ENCODE measurements around the gene FAM222A. TPM values are rescaled to one million over a fixed set of nuclear protein-coding genes. Genes with fewer than 3 reads are reported as not detected.

The FAM222A gene
- polyA plus RNA-seq, 1 donor (not counting 4 experiments of a cell fraction or from before 2014, with no cell fraction given) = 0.05 TPM

GRCh38 chr12:109731231-109731731, 17.7 kb downstream of the FAM222A start:
- TF ChIP-seq, protein P1, sequence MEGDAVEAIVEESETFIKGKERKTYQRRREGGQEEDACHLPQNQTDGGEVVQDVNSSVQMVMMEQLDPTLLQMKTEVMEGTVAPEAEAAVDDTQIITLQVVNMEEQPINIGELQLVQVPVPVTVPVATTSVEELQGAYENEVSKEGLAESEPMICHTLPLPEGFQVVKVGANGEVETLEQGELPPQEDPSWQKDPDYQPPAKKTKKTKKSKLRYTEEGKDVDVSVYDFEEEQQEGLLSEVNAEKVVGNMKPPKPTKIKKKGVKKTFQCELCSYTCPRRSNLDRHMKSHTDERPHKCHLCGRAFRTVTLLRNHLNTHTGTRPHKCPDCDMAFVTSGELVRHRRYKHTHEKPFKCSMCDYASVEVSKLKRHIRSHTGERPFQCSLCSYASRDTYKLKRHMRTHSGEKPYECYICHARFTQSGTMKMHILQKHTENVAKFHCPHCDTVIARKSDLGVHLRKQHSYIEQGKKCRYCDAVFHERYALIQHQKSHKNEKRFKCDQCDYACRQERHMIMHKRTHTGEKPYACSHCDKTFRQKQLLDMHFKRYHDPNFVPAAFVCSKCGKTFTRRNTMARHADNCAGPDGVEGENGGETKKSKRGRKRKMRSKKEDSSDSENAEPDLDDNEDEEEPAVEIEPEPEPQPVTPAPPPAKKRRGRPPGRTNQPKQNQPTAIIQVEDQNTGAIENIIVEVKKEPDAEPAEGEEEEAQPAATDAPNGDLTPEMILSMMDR (optimal IDR thresholded peaks at IDR 0.05 in 1 of 3, IDR thresholded peaks at IDR 0.05 in 1 of 3, conservative IDR thresholded peaks at IDR 0.05 in 1 of 3; ENCODE audit: extremely low read depth in 1 of 3, insufficient read depth in 2 of 3, low read length in 3 of 3) = no peak
- TF ChIP-seq EZH2 (IDR thresholded peaks at IDR 0.05; ENCODE audit: low read length) = no peak
- Histone ChIP-seq H3K9ac (ENCODE audit: control insufficient read depth, extremely low read depth, insufficient read depth, low read length) (no peak overlapping the region), H3K4me2 (ENCODE audit: control insufficient read depth, extremely low read depth, insufficient read depth, low read depth, low read length) (no peak overlapping the region), H3K4me3 (ENCODE audit: control insufficient read depth in 2 of 3, extremely low read depth in 1 of 3, insufficient read depth in 2 of 3, low read depth in 1 of 3, low read length in 3 of 3) (no peak overlapping the region), H2AFZ (ENCODE audit: control insufficient read depth, low read length) (no peak overlapping the region), H3K36me3 (ENCODE audit: control insufficient read depth in 2 of 2, extremely low read depth in 1 of 2, insufficient read depth in 2 of 2, low read length in 2 of 2) (no peaks in the 10 kb centered on the region), H4K20me1 (ENCODE audit: control insufficient read depth, extremely low read depth, insufficient read depth, low read length) (peaks cover 3% of the 10 kb centered on the region), H3K79me2 (ENCODE audit: control insufficient read depth, insufficient read depth, low read length) (no peaks in the 10 kb centered on the region), H3K27ac (ENCODE audit: control insufficient read depth, insufficient read depth, low read length) (no peak overlapping the region), H3K9me3 (ENCODE audit: control insufficient read depth, low read depth, low read length) (no peaks in the 10 kb centered on the region), H3K27me3 (ENCODE audit: control insufficient read depth, extremely low read depth, insufficient read depth, low read length) (peaks cover 19% of the 10 kb centered on the region), H3K9me1 (ENCODE audit: control insufficient read depth, extremely low read depth, insufficient read depth, low read length) (no peaks in the 10 kb centered on the region), H3K4me1 (ENCODE audit: control insufficient read depth, extremely low read depth, insufficient read depth, low read length) (peaks cover 10% of the 10 kb centered on the region)
- FAIRE-seq (no peak), DNase-seq (ENCODE audit: low read depth, low spot score) (no peak)
- dilution Hi-C loops (cut with MboI; ENCODE audit: extremely low pct_ligation_motif_present, low sequenced_read_pairs) = no loop called here

- DNase-seq (ENCODE audit: low read depth, low spot score) = no peak
- Histone ChIP-seq H3K4me1 (ENCODE audit: control insufficient read depth, extremely low read depth, insufficient read depth, low read length) (peaks cover 10% of the 10 kb centered on the region), H3K9me1 (ENCODE audit: control insufficient read depth, extremely low read depth, insufficient read depth, low read length) (no peaks in the 10 kb centered on the region), H3K9me3 (ENCODE audit: control insufficient read depth, low read depth, low read length) (no peaks in the 10 kb centered on the region), H3K27ac (ENCODE audit: control insufficient read depth, insufficient read depth, low read length) (no peak overlapping the region), H3K4me2 (ENCODE audit: control insufficient read depth, extremely low read depth, insufficient read depth, low read depth, low read length) (no peak overlapping the region), H3K36me3 (ENCODE audit: control insufficient read depth in 2 of 2, extremely low read depth in 1 of 2, insufficient read depth in 2 of 2, low read length in 2 of 2) (no peaks in the 10 kb centered on the region), H3K4me3 (ENCODE audit: control insufficient read depth in 2 of 3, extremely low read depth in 1 of 3, insufficient read depth in 2 of 3, low read depth in 1 of 3, low read length in 3 of 3) (no peak overlapping the region), H4K20me1 (ENCODE audit: control insufficient read depth, extremely low read depth, insufficient read depth, low read length) (peaks cover 3% of the 10 kb centered on the region), H2AFZ (ENCODE audit: control insufficient read depth, low read length) (no peak overlapping the region), H3K9ac (ENCODE audit: control insufficient read depth, extremely low read depth, insufficient read depth, low read length) (no peak overlapping the region), H3K79me2 (ENCODE audit: control insufficient read depth, insufficient read depth, low read length) (no peaks in the 10 kb centered on the region), H3K27me3 (ENCODE audit: control insufficient read depth, extremely low read depth, insufficient read depth, low read length) (peaks cover 15% of the 10 kb centered on the region)
- dilution Hi-C loops (cut with MboI; ENCODE audit: extremely low pct_ligation_motif_present, low sequenced_read_pairs) = no loop called here
- FAIRE-seq = no peak
- TF ChIP-seq, protein P1 (optimal IDR thresholded peaks at IDR 0.05 in 1 of 3, IDR thresholded peaks at IDR 0.05 in 1 of 3, conservative IDR thresholded peaks at IDR 0.05 in 1 of 3; ENCODE audit: extremely low read depth in 1 of 3, insufficient read depth in 2 of 3, low read length in 3 of 3) = no peak
- no peak for TF ChIP-seq EZH2 (IDR thresholded peaks at IDR 0.05; ENCODE audit: low read length)
Measured at GRCh38 chr12:109731806-109732205, 18.2 kb downstream of the FAM222A start.

Data from keratinocyte (primary cell).